Cardiac septum (tissue), 1 donor: ENCODE measurements around the gene COL18A1. TPM values are rescaled to one million over a fixed set of nuclear protein-coding genes. Genes with fewer than 3 reads are reported as not detected.
"Not testable (repeated sequence)": the region's sequence is repeated elsewhere in the genome, so short reads cannot be mapped to it uniquely, and the experiment has no call there.

Experiments
- DNase-seq: peaks from one replicate; pipeline ENCODE4 v3.0.0-alpha.2; 2020; ENCODE audit warnings: low spot score
- intact Hi-C: fragments of 100-400 bp; cut with DNase I; formaldehyde crosslinking; loops from one replicate; pipeline ENCODE4 v1.14.0; 2022
- total RNA-seq: library from RNA; stranded (reverse); fragmentation: NEBNext Ultra II Directional; extraction: Animal tissue kit (Norgen Biotek cat#: 25700); gene quantifications from one replicate; pipeline ENCODE4 v1.2.1, GENCODE V29; 2021
- donor health status: DM: no; HTN: no; CAD: no.

The COL18A1 gene
- total RNA-seq, 1 donor from 2014 or later = 77.0 TPM

DNA sequence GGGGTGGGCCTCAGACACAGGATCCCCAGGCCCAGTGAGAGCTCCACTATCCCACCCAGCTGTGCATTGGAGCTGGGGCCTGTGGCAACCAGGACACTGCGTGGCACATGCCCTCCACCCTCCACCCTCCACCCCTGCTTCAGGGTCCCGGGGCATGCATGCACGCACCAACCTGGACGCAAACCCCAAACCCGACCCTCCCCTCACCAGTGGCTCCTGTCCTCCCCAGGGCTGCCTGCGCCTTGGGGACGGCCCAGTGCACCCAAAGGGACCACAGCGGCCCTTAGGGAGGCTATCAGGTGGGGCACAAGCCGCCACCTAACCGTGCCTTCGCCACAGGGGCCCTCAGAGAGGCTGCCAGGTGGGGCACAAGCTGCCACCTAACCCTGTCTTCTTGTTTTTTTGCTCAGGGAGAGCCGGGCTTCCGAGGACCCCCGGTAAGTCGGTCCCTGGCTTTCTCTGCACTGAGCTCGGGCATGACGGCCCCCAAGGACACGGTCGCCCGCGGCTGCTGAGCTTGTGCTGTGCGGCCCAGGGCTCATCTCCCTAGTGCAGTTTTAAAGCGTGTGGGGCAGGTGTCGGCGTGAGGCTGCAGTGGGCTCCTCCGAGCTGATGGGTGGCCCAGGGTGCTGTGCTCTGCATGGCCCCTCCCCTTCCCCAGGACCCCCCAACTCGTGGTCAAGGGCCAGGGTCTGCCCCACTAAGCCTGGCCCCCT, 89.3 kb downstream of the COL18A1 start:
- DNase-seq = no peak
- intact Hi-C loops = no loop called here

- no peak for DNase-seq
Measured at GRCh38 chr21:45494851-45495680, 90.1 kb downstream of the COL18A1 start.

DNA sequence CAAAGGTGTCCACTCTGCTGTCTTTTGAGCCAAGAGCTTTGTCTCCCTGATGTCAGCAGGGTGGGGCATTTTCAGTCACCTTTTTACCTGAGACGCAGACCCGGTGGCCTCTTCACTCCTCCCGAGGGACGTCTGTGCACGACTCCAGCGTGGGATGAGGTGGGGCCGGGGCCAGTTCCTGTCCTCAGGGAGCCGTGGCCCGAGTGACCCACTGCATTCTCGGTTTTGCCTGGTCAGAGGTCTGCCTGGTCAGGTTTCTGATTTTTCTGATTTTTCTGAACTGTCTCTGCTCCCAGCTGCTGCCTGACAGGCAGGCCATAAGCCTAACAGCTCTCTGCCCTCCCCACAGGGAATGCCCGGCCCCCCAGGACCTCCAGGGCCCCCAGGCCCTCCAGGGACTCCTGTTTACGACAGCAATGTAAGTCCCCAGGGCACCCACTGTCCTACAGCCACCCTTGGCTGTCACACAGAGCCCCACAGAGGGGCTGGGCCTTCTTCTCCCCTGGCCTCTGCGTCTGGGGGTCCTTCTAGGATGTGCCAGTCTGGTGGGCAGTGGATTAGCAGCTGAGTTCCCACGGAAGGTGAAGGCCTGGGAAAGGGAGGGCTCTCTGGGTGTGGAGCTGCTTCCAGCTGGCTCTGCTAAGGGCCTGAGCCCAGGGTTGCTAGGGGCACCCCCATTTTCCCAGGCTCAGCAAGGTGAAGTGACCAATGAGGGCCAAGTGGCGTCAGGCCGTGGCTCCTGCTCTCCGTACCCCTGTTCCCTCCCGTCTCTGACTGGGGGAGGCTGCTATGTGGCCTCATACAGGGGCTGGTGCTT, 91.4 kb downstream of the COL18A1 start:
- no peak for DNase-seq
- intact Hi-C loops = no loop called here

More at GRCh38 chr21:45494851-45495680, 90.1 kb downstream of the COL18A1 start:
- intact Hi-C loops = no loop called here

GRCh38 chr21:45496968-45497845, 92.2 kb downstream of the COL18A1 start:
- intact Hi-C loops = no loop called here
- DNase-seq = peak; percentile 70

DNA sequence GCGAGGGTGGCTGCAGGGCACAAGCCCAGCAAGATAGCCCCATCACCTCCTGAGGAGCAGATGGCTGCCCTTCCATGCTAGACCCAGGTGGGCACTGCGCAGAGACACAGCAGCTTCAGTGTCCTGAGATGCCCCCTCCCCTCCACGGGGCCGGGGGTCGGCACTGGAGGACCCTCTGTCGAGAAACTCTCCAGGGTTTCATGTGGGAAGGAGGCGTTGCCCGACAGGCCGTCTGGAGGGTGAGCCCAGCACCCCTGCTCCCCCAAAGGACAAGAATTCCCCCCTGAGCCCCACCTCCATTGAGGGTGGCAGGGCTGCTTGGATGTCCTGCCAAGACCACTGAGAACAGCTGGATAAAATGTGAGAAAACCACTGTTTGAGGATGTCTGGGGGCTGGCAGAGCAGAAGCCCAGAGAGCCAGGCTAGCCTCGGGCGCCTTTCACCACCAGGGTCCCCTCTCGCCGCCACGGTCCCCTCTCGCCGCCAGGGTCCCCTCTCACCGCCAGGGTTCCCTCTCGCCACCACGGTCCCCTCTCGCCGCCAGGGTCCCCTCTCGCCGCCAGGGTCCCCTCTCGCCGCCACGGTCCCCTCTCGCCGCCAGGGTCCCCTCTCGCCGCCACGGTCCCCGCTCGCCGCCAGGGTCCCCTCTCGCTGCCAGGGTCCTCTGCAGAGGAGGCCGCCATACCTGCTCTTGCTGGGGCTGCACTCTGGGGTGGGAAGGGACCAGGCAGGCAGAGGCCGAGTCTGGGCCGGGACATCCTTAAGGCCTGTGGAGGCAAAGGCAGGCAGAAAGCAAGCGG, 93.1 kb downstream of the COL18A1 start:
- intact Hi-C loops = no loop called here
- DNase-seq = peak; percentile 46

GRCh38 chr21:45498646-45499000, 93.7 kb downstream of the COL18A1 start:
- intact Hi-C loops = no loop called here
- peak; percentile 33 for DNase-seq

GRCh38 chr21:45499201-45499750, 94.3 kb downstream of the COL18A1 start:
- no peak for DNase-seq
- intact Hi-C loops = no loop called here

- DNase-seq = peak; percentile 49
- intact Hi-C loops = no loop called here
Measured at GRCh38 chr21:45499970-45500577, 95.1 kb downstream of the COL18A1 start.

- DNase-seq, intact Hi-C loops: not testable (repeated sequence)
Measured at GRCh38 chr21:45501081-45502005, 96.4 kb downstream of the COL18A1 start.

DNA sequence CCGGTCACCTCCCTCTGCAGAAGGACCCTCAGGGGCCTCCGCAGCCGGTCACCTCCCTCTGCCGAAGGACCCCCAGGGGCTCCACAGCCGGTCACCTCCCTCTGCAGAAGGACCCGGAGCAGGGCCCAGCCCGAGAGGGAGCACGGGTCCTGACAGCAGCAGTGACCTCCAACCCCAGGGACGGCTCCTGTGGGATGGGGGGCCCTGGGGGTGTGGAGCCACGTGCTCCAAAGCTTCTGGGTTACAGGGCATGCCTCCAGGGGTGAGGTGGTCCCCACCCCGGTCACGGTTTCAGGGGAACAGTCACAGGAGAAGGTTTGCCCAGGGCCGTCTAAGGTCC, 97.0 kb downstream of the COL18A1 start:
- intact Hi-C loops = no loop called here
- DNase-seq = peak; percentile 50

GRCh38 chr21:45502600-45502999, 97.6 kb downstream of the COL18A1 start:
- no peak for DNase-seq
- intact Hi-C loops = no loop called here

- DNase-seq, intact Hi-C loops: not testable (repeated sequence)
Measured at GRCh38 chr21:45503226-45503625, 98.3 kb downstream of the COL18A1 start.

- intact Hi-C loops = no loop called here
- peak; percentile 57 for DNase-seq
Measured at GRCh38 chr21:45504021-45504515, 99.1 kb downstream of the COL18A1 start.

DNA sequence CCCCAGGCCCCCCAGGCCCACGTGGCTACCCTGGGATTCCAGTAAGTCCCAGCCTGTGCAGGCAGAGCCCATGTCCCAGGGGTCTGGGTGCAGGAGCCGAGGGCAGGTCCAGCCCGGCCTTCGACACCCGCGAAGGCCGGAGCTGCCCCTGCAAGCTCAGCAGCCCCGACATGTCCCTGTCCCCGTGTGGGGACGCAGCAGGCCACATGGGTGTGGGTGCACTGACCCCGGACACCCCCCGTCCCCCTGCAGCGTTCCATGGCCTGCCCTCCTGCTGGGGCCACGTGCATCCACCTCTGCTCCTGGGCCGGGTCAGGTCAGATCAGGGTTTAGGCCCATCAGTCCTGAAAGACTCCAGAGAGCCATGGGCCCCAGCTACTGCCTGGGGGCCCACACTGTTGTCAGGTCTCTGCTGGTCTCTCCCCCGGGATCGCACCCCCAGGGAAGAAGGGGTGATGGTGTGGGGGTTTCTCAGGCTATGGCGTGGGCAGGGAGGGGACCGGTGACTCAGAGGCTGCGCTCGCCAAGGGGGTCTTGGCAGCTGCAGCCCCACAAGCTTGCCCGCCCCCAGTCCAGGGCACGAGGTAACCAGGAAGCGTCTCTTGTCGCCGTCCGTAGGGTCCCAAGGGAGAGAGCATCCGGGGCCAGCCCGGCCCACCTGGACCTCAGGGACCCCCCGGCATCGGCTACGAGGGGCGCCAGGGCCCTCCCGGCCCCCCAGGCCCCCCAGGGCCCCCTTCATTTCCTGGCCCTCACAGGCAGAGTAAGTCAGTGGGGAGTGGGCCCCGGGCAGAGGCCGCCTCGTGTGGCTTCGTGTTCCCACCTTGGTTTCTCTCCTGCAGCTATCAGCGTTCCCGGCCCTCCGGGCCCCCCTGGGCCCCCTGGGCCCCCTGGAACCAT, 99.8 kb downstream of the COL18A1 start:
- intact Hi-C loops = no loop called here
- DNase-seq = peak; percentile 68

DNA sequence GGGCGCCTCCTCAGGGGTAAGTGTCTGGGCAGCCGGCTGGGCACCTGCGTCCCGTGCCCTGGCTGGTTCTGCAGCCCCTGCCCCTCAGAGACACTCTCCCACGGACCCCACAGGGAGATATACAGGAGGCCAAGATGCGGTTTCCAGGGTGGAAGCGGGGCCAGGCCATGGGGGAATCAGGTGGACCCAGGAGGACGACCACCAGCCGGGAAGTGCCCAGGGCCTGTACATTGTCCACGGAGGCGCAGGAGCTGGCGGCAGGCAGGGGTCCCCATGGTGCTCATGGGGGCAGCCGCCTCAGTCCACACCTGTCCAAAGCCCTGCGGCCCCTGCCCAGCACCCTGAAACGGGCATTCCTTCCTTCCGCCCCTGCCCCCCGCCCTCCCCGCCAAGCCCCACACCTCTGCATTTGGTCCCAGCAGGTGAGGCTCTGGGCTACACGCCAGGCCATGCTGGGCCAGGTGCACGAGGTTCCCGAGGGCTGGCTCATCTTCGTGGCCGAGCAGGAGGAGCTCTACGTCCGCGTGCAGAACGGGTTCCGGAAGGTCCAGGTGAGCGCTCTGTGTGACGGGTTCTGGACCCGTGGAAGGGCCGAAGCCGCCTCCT, 100.6 kb downstream of the COL18A1 start:
- peak; percentile 69 for DNase-seq
- intact Hi-C loops = no loop called here
